Gastrocnemius medialis (tissue), 4 donors: Measurements from ENCODE around the gene OR1D5. TPM values are rescaled to one million over a fixed set of nuclear protein-coding genes. Genes with fewer than 3 reads are reported as not detected.
"Not testable (repeated sequence)": the region's sequence is repeated elsewhere in the genome, so short reads cannot be mapped to it uniquely, and the experiment has no call there.

Experiments
- ATAC-seq, 2 donors: fragments of 150-250 bp; one replicate each; pipeline ENCODE4 v1.9.1; 2016
- DNase-seq, 2 donors: peaks; one replicate each; pipeline ENCODE4 v3.0.0-alpha.2; 2019
- H3K27ac ChIP-seq, 4 donors: fragments of 200-600 bp; sonication (generic); 1 replicate in 1 of 4; 2 replicates in 3 of 4; pipeline ENCODE4 v1.5.1; 2016 to 2018; ENCODE audit warnings: mild to moderate bottlenecking in 2 of 4, moderate library complexity in 1 of 4
- H3K27me3 ChIP-seq, 3 donors: fragments of 200-600 bp; sonication (generic) in 2 of 3; 1 replicate in 1 of 3; 2 replicates in 2 of 3; pipeline versions ENCODE4 v1.5.1 to v1.6.0; 2016 to 2019; ENCODE audit warnings: mild to moderate bottlenecking in 1 of 3, moderate library complexity in 1 of 3
- H3K36me3 ChIP-seq, 2 donors: fragments of 200-600 bp; sonication (generic) in 1 of 2; one replicate each; pipeline ENCODE4 v1.5.1; 2017 to 2018
- H3K4me1 ChIP-seq, 2 donors: fragments of 200-600 bp; sonication (generic) in 1 of 2; one replicate each; pipeline ENCODE4 v1.5.1; 2016 to 2017; ENCODE audit warnings: mild to moderate bottlenecking in 2 of 2
- H3K4me3 ChIP-seq, 4 donors: fragments of 200-600 bp; sonication (generic) in 3 of 4; 1 replicate in 1 of 4; 2 replicates in 3 of 4; pipeline ENCODE4 v1.5.1; 2016 to 2019; ENCODE audit warnings: mild to moderate bottlenecking in 2 of 4
- H3K9me3 ChIP-seq, 3 donors: fragments of 200-600 bp; sonication (generic) in 2 of 3; 1 replicate in 1 of 3; 2 replicates in 2 of 3; pipeline ENCODE4 v1.5.1; 2016 to 2019
- CTCF ChIP-seq, 5 experiments: fragments of 450-650 bp in 3 of 5; fragments of 200-600 bp in 2 of 5; sonication (generic) in 2 of 5; IDR thresholded peaks in 4 of 5; conservative IDR thresholded peaks in 1 of 5; 1 replicate in 4 of 5; 2 replicates in 1 of 5; pipeline ENCODE4 v1.5.1; 2016 to 2019; ENCODE audit warnings: antibody characterized with exemption in 5 of 5, mild to moderate bottlenecking in 3 of 5, moderate library complexity in 3 of 5
- POLR2A ChIP-seq, 2 donors: fragments of 450-650 bp; IDR thresholded peaks; one replicate each; pipeline ENCODE4 v1.6.1; 2017; ENCODE audit warnings: antibody characterized with exemption in 2 of 2, mild to moderate bottlenecking in 2 of 2, moderate library complexity in 2 of 2
- in situ Hi-C, 4 donors: fragments of 200-750 bp; cut with MboI; loops; one replicate each; pipeline versions ENCODE4 v1.15.0 to v1.8.0; 2017; ENCODE audit warnings: low sequenced_read_pairs in 4 of 4
- intact Hi-C: fragments of 100-400 bp; cut with DNase I; formaldehyde crosslinking; loops from one replicate; pipeline ENCODE4 v1.15.1; 2023; ENCODE audit warnings: low total_unique reads
- total RNA-seq, 4 donors: library from RNA; depleted of rRNA; stranded (reverse); fragments of >200 nt; gene quantifications; one replicate each; pipeline versions ENCODE4 v1.1.0 to v1.2.3, GENCODE V29; 2016

The OR1D5 gene
- total RNA-seq, 4 donors from 2014 or later, result not detected

GRCh38 chr17:3032258-3033247 is 30.9 kb downstream of the OR1D5 start:
- peaks cover 0 to 4% (median 2%) of the 10 kb centered on the region in 3 donors for H3K27me3 ChIP-seq
- H3K4me1 ChIP-seq, result peaks cover 0 to 5% of the 10 kb centered on the region in 2 donors
- no peak for DNase-seq
- no peak for ATAC-seq
- intact Hi-C loops, result no loop called here
- in situ Hi-C loops, result no loop called here
- no peaks in the 10 kb centered on the region for H3K9me3 ChIP-seq
- no peaks in the 10 kb centered on the region for H3K36me3 ChIP-seq
- no peak overlapping the region for H3K27ac ChIP-seq
- TF ChIP-seq CTCF (IDR thresholded peaks at IDR 0.05 in 4 of 5, conservative IDR thresholded peaks at IDR 0.05 in 1 of 5), result no peak
- TF ChIP-seq POLR2A (IDR thresholded peaks at IDR 0.05), result no peak
- H3K4me3 ChIP-seq, result no peak overlapping the region

- H3K27me3 ChIP-seq, DNase-seq, H3K9me3 ChIP-seq, intact Hi-C loops, H3K4me3 ChIP-seq, H3K36me3 ChIP-seq, in situ Hi-C loops, ATAC-seq, H3K4me1 ChIP-seq: not testable (repeated sequence)
- peak overlapping the region in 3 of 4 donors; percentile 62 to 70 (median 66) for H3K27ac ChIP-seq
Measured at GRCh38 chr17:3030852-3031470, 32.4 kb downstream of the OR1D5 start.

- H3K4me3 ChIP-seq, result no peak overlapping the region
- TF ChIP-seq POLR2A (IDR thresholded peaks at IDR 0.05) (no peak), CTCF (IDR thresholded peaks at IDR 0.05 in 4 of 5, conservative IDR thresholded peaks at IDR 0.05 in 1 of 5) (no peak)
Measured at GRCh38 chr17:3030096-3030495, 33.3 kb downstream of the OR1D5 start.

GRCh38 chr17:3029213-3029913 is 34.0 kb downstream of the OR1D5 start:
- H3K4me1 ChIP-seq, result peaks cover 0 to 5% of the 10 kb centered on the region in 2 donors
- no peak for ATAC-seq
- in situ Hi-C loops, result no loop called here
- H3K4me3 ChIP-seq, result no peak overlapping the region
- DNase-seq, result no peak
- intact Hi-C loops, result no loop called here
- H3K27me3 ChIP-seq, result no peaks in the 10 kb centered on the region
- TF ChIP-seq POLR2A (IDR thresholded peaks at IDR 0.05) (no peak), CTCF (IDR thresholded peaks at IDR 0.05 in 4 of 5, conservative IDR thresholded peaks at IDR 0.05 in 1 of 5) (no peak)
- peak overlapping the region in 3 of 4 donors; percentile 4 to 37 (median 18) for H3K27ac ChIP-seq
- H3K9me3 ChIP-seq, result no peaks in the 10 kb centered on the region
- no peaks in the 10 kb centered on the region for H3K36me3 ChIP-seq

More at GRCh38 chr17:3030096-3030495, 33.3 kb downstream of the OR1D5 start:
- Histone ChIP-seq H3K27me3 (no peaks in the 10 kb centered on the region), H3K27ac (peak overlapping the region in 3 of 4 donors; percentile 62 to 70 (median 66)), H3K4me1 (peaks cover 0 to 5% of the 10 kb centered on the region in 2 donors), H3K9me3 (no peaks in the 10 kb centered on the region), H3K36me3 (no peaks in the 10 kb centered on the region)
- ATAC-seq, result peak in 1 of 2 donors; percentile 52
- intact Hi-C loops, result no loop called here
- no peak for DNase-seq
- in situ Hi-C loops, result no loop called here
